ENCODE results near the gene VCAM1. TPM values are rescaled to one million over a fixed set of nuclear protein-coding genes. Genes with fewer than 3 reads are reported as not detected.

Gene VCAM1
- total RNA-seq, 4 donors from 2014 or later, result 5.8 to 25.7 (median 7.9) TPM

GRCh38 chr1:100736746-100737145, 17.2 kb downstream of the VCAM1 start:
- intact Hi-C loops (cut with DNase I), result no loop called here
- Histone ChIP-seq H3K9me3 (no peaks in the 10 kb centered on the region), H3K36me3 (no peaks in the 10 kb centered on the region), H3K4me3 (no peak overlapping the region), H3K4me1 (peaks cover 0 to 42% (median 40%) of the 10 kb centered on the region in 4 donors), H3K27ac (replicated peaks in 1 of 4) (no peak overlapping the region), H3K27me3 (no peaks in the 10 kb centered on the region)
- no peak for DNase-seq (ENCODE audit: extremely low spot score)
- WGBS, result 22% methylated on average over 1 of the region's 1 CpG
- TF ChIP-seq, protein P1, sequence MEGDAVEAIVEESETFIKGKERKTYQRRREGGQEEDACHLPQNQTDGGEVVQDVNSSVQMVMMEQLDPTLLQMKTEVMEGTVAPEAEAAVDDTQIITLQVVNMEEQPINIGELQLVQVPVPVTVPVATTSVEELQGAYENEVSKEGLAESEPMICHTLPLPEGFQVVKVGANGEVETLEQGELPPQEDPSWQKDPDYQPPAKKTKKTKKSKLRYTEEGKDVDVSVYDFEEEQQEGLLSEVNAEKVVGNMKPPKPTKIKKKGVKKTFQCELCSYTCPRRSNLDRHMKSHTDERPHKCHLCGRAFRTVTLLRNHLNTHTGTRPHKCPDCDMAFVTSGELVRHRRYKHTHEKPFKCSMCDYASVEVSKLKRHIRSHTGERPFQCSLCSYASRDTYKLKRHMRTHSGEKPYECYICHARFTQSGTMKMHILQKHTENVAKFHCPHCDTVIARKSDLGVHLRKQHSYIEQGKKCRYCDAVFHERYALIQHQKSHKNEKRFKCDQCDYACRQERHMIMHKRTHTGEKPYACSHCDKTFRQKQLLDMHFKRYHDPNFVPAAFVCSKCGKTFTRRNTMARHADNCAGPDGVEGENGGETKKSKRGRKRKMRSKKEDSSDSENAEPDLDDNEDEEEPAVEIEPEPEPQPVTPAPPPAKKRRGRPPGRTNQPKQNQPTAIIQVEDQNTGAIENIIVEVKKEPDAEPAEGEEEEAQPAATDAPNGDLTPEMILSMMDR (IDR thresholded peaks at IDR 0.05), result no peak
- TF ChIP-seq EP300 (IDR thresholded peaks at IDR 0.05) (no peak), POLR2AphosphoS5 (IDR thresholded peaks at IDR 0.05) (no peak), POLR2A (IDR thresholded peaks at IDR 0.05; ENCODE audit: low read depth) (no peak)

- intact Hi-C loops (cut with DNase I), result no loop called here
- no peaks in the 10 kb centered on the region for H3K36me3 ChIP-seq
- TF ChIP-seq POLR2AphosphoS5 (IDR thresholded peaks at IDR 0.05) (no peak), POLR2A (IDR thresholded peaks at IDR 0.05; ENCODE audit: low read depth) (no peak), EP300 (IDR thresholded peaks at IDR 0.05) (no peak)
- TF ChIP-seq, protein P1 (IDR thresholded peaks at IDR 0.05), result no peak
- no peaks in the 10 kb centered on the region for H3K27me3 ChIP-seq
- H3K4me3 ChIP-seq, result no peak overlapping the region
- no peaks in the 10 kb centered on the region for H3K4me1 ChIP-seq
- 46% methylated on average over 3 of the region's 3 CpGs for WGBS
- no peak overlapping the region for H3K27ac ChIP-seq (replicated peaks in 1 of 4)
- no peak for DNase-seq (ENCODE audit: extremely low spot score)
- no peaks in the 10 kb centered on the region for H3K9me3 ChIP-seq
Observed at GRCh38 chr1:100746542-100746932, 27.0 kb downstream of the VCAM1 start.

- TF ChIP-seq POLR2A (IDR thresholded peaks at IDR 0.05; ENCODE audit: low read depth), result no peak
- no peak for TF ChIP-seq EP300 (IDR thresholded peaks at IDR 0.05)
- TF ChIP-seq, protein P1 (IDR thresholded peaks at IDR 0.05), result no peak
- no peak for TF ChIP-seq POLR2AphosphoS5 (IDR thresholded peaks at IDR 0.05)
- WGBS, result 95% methylated on average over 2 of the region's 2 CpGs
Observed at GRCh38 chr1:100747771-100748170, 28.2 kb downstream of the VCAM1 start.

GRCh38 chr1:100750005-100750885, 30.7 kb downstream of the VCAM1 start:
- Histone ChIP-seq H3K36me3 (no peaks in the 10 kb centered on the region), H3K4me3 (no peak overlapping the region), H3K27me3 (no peaks in the 10 kb centered on the region), H3K27ac (replicated peaks in 1 of 4) (no peak overlapping the region), H3K9me3 (no peaks in the 10 kb centered on the region), H3K4me1 (no peaks in the 10 kb centered on the region)
- 97% methylated on average over 9 of the region's 9 CpGs for WGBS
- DNase-seq (ENCODE audit: extremely low spot score), result no peak
- intact Hi-C loops (cut with DNase I), result no loop called here
- no peak for TF ChIP-seq EP300 (IDR thresholded peaks at IDR 0.05)
- TF ChIP-seq POLR2AphosphoS5 (IDR thresholded peaks at IDR 0.05), result no peak
- TF ChIP-seq, protein P1 (IDR thresholded peaks at IDR 0.05), result no peak
- TF ChIP-seq POLR2A (IDR thresholded peaks at IDR 0.05; ENCODE audit: low read depth), result no peak

More at GRCh38 chr1:100747771-100748170, 28.2 kb downstream of the VCAM1 start:
- Histone ChIP-seq H3K27ac (replicated peaks in 1 of 4) (no peak overlapping the region), H3K4me3 (no peak overlapping the region), H3K4me1 (no peaks in the 10 kb centered on the region), H3K9me3 (no peaks in the 10 kb centered on the region), H3K27me3 (no peaks in the 10 kb centered on the region), H3K36me3 (no peaks in the 10 kb centered on the region)
- intact Hi-C loops (cut with DNase I), result no loop called here
- DNase-seq (ENCODE audit: extremely low spot score), result no peak

All from esophagus muscularis mucosa (tissue), 4 donors.